ENCODE data around the gene SH2B3. TPM values are rescaled to one million over a fixed set of nuclear protein-coding genes. Genes with fewer than 3 reads are reported as not detected.

Gene SH2B3
- total RNA-seq, 4 donors from 2014 or later: 19.4 to 43.2 (median 30.4) TPM

GRCh38 chr12:111440631-111441030 is 34.9 kb downstream of the SH2B3 start:
- TF ChIP-seq CTCF (IDR thresholded peaks at IDR 0.05; ENCODE audit: low read depth): no peak

GRCh38 chr12:111441107-111441928 is 35.6 kb downstream of the SH2B3 start:
- TF ChIP-seq CTCF (IDR thresholded peaks at IDR 0.05; ENCODE audit: low read depth): no peak

- no peak for TF ChIP-seq CTCF (IDR thresholded peaks at IDR 0.05; ENCODE audit: low read depth)
Observed at GRCh38 chr12:111442301-111443045, 36.8 kb downstream of the SH2B3 start.

- TF ChIP-seq CTCF (IDR thresholded peaks at IDR 0.05; ENCODE audit: low read depth): no peak
Observed at GRCh38 chr12:111443086-111443485, 37.4 kb downstream of the SH2B3 start.

- no peak for TF ChIP-seq CTCF (IDR thresholded peaks at IDR 0.05; ENCODE audit: low read depth)
Observed at GRCh38 chr12:111443586-111443985, 37.9 kb downstream of the SH2B3 start.

- no peak for TF ChIP-seq CTCF (IDR thresholded peaks at IDR 0.05; ENCODE audit: low read depth)
Observed at GRCh38 chr12:111444314-111444924, 38.7 kb downstream of the SH2B3 start.
